GM13977 (cell line): Measurements from ENCODE around the gene HS2ST1.

Source experiments
- DNase-seq: peaks from one replicate; pipeline ENCODE4 v3.0.0; 2012; ENCODE audit warnings: low spot score
- CTCF ChIP-seq: IDR thresholded peaks from 2 replicates; pipeline ENCODE4 v1.5.1; 2012; ENCODE audit warnings: mild to moderate bottlenecking, control low read depth; ENCODE audit not compliant: insufficient read depth; ENCODE audit errors: extremely low read depth, missing control alignments
- in situ Hi-C: fragments of 300-500 bp; cut with MboI; formaldehyde crosslinking; loops from one replicate; pipeline ENCODE4 v1.12.0; 2022; ENCODE audit warnings: low sequenced_read_pairs, low pct_unique_long_range_greater_than_20kb, mixed read lengths, inconsistent platforms; ENCODE audit not compliant: unreplicated experiment

The HS2ST1 gene

GRCh38 chr1:87148661-87149060, 234.2 kb downstream of the HS2ST1 start:
- in situ Hi-C loops: loop anchor here (25.0 kb wide), 1 partner anchor 789 kb away; no protein-coding TSS in a partner anchor
- TF ChIP-seq CTCF: no peak
- no peak for DNase-seq

- in situ Hi-C loops: loop anchor here (25.0 kb wide), 1 partner anchor 788 kb away; no protein-coding TSS in a partner anchor
- TF ChIP-seq CTCF: no peak
- no peak for DNase-seq
These were observed 235.0 kb downstream of the HS2ST1 start for GRCh38 chr1:87149241-87150041.

GRCh38 chr1:87150143-87150542, 235.7 kb downstream of the HS2ST1 start:
- in situ Hi-C loops: no loop called here
- TF ChIP-seq CTCF: no peak
- no peak for DNase-seq

GRCh38 chr1:87151500-87152421, 237.3 kb downstream of the HS2ST1 start:
- DNase-seq: peak; percentile 75

GRCh38 chr1:87154384-87154783, 239.9 kb downstream of the HS2ST1 start:
- no peak for DNase-seq
- in situ Hi-C loops: no loop called here

More at GRCh38 chr1:87151500-87152421, 237.3 kb downstream of the HS2ST1 start:
- peak; percentile 63 for TF ChIP-seq CTCF
- in situ Hi-C loops: no loop called here

GRCh38 chr1:87155170-87155569, 240.7 kb downstream of the HS2ST1 start:
- DNase-seq: peak; percentile 29
- TF ChIP-seq CTCF: no peak
- in situ Hi-C loops: no loop called here

More at GRCh38 chr1:87154384-87154783, 239.9 kb downstream of the HS2ST1 start:
- no peak for TF ChIP-seq CTCF
